GM12875 (cell line): ENCODE data around the gene DZIP1.

ENCODE experiments used
- H3K4me3 ChIP-seq: one replicate; pipeline ENCODE4 v1.5.1; 2011; ENCODE audit warnings: low read depth, low read length, control low read depth
- CTCF ChIP-seq: IDR thresholded peaks from 2 replicates; pipeline ENCODE4 v1.5.1; 2011; ENCODE audit warnings: low read depth, mild to moderate bottlenecking, control low read depth, inconsistent platforms, low read length, moderate library complexity, borderline replicate concordance; ENCODE audit not compliant: insufficient read depth

DZIP1 gene

GRCh38 chr13:95626768-95627167 lies 17.7 kb downstream of the DZIP1 start:
- H3K4me3 ChIP-seq = no peak overlapping the region
- TF ChIP-seq CTCF = no peak

GRCh38 chr13:95624020-95624419 lies 20.5 kb downstream of the DZIP1 start:
- H3K4me3 ChIP-seq = no peak overlapping the region
- TF ChIP-seq CTCF = peak; percentile 51; the same call in 1 of the 2 replicates

DNA sequence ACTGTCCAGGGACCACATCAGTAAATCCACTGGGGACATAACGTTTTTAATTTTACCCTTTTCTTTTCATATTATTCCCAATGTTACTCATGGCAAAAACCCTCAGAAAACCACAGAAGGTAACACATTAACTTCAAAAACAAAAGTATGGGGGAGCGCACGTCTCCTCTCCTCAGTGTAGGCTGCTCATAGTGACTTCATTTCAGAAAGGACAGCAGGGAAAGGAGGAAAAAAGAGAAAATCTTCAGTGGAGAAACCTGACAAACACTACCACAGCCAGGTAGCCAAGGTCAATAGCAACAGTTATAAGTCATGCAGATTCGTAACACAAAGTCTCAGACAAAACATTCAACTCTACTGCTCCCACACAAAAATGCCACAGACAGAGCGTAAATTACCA lies 21.4 kb downstream of the DZIP1 start:
- H3K4me3 ChIP-seq = no peak overlapping the region
- no peak for TF ChIP-seq CTCF

DNA sequence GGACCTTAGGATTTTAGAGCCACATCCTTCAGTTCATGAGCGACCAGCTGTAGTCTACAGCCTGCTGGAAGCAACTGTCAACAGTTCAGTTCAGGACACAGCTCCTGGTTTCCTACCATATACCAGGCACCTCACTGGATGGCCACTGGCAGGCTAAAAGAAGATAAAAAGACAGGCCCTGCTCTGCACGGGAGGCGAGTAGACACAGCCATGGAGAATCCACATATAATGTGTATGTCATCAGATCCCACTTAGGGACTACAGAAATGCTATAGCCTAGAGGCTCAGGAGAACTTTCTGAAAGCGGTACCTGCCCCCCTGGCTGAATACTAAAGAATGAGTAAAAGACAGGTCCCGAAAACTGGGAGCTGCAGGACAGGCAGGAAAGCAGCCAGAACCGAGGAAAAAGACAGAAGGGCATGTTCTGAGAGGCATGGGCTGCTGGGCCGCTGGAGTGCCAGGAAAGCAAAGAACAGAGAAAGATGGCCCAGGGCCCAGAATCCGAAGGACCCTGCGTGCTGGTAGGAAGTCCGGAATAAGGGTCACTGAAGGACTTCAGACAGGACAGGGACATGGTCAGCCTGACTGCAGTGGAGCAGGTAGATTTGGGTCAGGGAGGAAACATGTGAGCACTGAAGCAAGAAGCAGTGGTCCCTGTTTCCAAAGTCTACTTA lies 23.5 kb downstream of the DZIP1 start:
- no peak overlapping the region for H3K4me3 ChIP-seq
- no peak for TF ChIP-seq CTCF

GRCh38 chr13:95620030-95620824 lies 24.3 kb downstream of the DZIP1 start:
- TF ChIP-seq CTCF = no peak
- H3K4me3 ChIP-seq = no peak overlapping the region

- no peak for TF ChIP-seq CTCF
- no peak overlapping the region for H3K4me3 ChIP-seq
Observed at GRCh38 chr13:95615539-95615938, 29.0 kb downstream of the DZIP1 start.
